IPS DF 4.7 (cell line): ENCODE measurements around the gene BCL11A.

Experiments
- DNase-seq: peaks from one replicate; pipeline ENCODE4 v3.0.0-alpha.2; 2013; ENCODE audit warnings: low spot score; ENCODE audit errors: extremely low read depth

The BCL11A gene

GRCh38 chr2:60528281-60529020 is 25.0 kb downstream of the BCL11A start:
- DNase-seq, result no peak

GRCh38 chr2:60527762-60528161 is 25.7 kb downstream of the BCL11A start:
- no peak for DNase-seq

- no peak for DNase-seq
These were observed 26.8 kb downstream of the BCL11A start for GRCh38 chr2:60526623-60527022.

- no peak for DNase-seq
These were observed 27.6 kb downstream of the BCL11A start for GRCh38 chr2:60525899-60526298.

GRCh38 chr2:60524874-60525273 is 28.6 kb downstream of the BCL11A start:
- DNase-seq, result no peak

- DNase-seq, result no peak
These were observed 29.5 kb downstream of the BCL11A start for GRCh38 chr2:60523963-60524362.

- DNase-seq, result no peak
These were observed 31.0 kb downstream of the BCL11A start for GRCh38 chr2:60522462-60522861.

- no peak for DNase-seq
These were observed 31.8 kb downstream of the BCL11A start for GRCh38 chr2:60521626-60522025.

GRCh38 chr2:60520917-60521539 is 32.4 kb downstream of the BCL11A start:
- DNase-seq, result no peak

GRCh38 chr2:60520151-60520876 is 33.1 kb downstream of the BCL11A start:
- no peak for DNase-seq

- DNase-seq, result no peak
These were observed 34.1 kb downstream of the BCL11A start for GRCh38 chr2:60519231-60519863.

GRCh38 chr2:60518567-60518966 is 34.9 kb downstream of the BCL11A start:
- no peak for DNase-seq

- DNase-seq, result no peak
These were observed 36.0 kb downstream of the BCL11A start for GRCh38 chr2:60517446-60517845.

- no peak for DNase-seq
These were observed 36.6 kb downstream of the BCL11A start for GRCh38 chr2:60516826-60517225.

GRCh38 chr2:60516383-60516811 is 37.1 kb downstream of the BCL11A start:
- no peak for DNase-seq

- DNase-seq, result no peak
These were observed 37.7 kb downstream of the BCL11A start for GRCh38 chr2:60515721-60516226.

GRCh38 chr2:60513996-60514395 is 39.5 kb downstream of the BCL11A start:
- DNase-seq, result no peak

GRCh38 chr2:60513191-60513590 is 40.3 kb downstream of the BCL11A start:
- no peak for DNase-seq

GRCh38 chr2:60512641-60513040 is 40.8 kb downstream of the BCL11A start:
- DNase-seq, result no peak

GRCh38 chr2:60512062-60512622 is 41.3 kb downstream of the BCL11A start:
- DNase-seq, result no peak

GRCh38 chr2:60510713-60511112 is 42.7 kb downstream of the BCL11A start:
- DNase-seq, result no peak
